Peyer's patch (tissue), 4 donors: Measurements from ENCODE around the gene DEPP1. TPM values are rescaled to one million over a fixed set of nuclear protein-coding genes. Genes with fewer than 3 reads are reported as not detected.

Experiments used
- DNase-seq, 3 donors: peaks; one replicate each; pipeline ENCODE4 v3.0.0-alpha.2; 2017 to 2019
- H3K27ac ChIP-seq, 4 donors: fragments of 200-600 bp; sonication (generic); one replicate each; pipeline ENCODE4 v1.5.1; 2016 to 2019
- H3K27me3 ChIP-seq, 2 donors: fragments of 200-600 bp; sonication (generic); one replicate each; pipeline ENCODE4 v1.5.1; 2019
- H3K36me3 ChIP-seq, 3 donors: fragments of 200-600 bp; sonication (generic); one replicate each; pipeline ENCODE4 v1.5.1; 2016 to 2019
- H3K4me1 ChIP-seq, 4 donors: fragments of 200-600 bp; sonication (generic); one replicate each; pipeline ENCODE4 v1.5.1; 2016 to 2019
- H3K4me3 ChIP-seq, 4 donors: fragments of 200-600 bp; sonication (generic); 1 replicate in 3 of 4; 2 replicates in 1 of 4; pipeline ENCODE4 v1.5.1; 2016 to 2019; ENCODE audit warnings: mild to moderate bottlenecking in 1 of 4
- H3K9me3 ChIP-seq, 4 donors: fragments of 200-600 bp; sonication (generic); one replicate each; pipeline ENCODE4 v1.5.1; 2016 to 2019; ENCODE audit warnings: mild to moderate bottlenecking in 1 of 4
- POLR2A ChIP-seq, 2 donors: fragments of 450-650 bp; IDR thresholded peaks; one replicate each; pipeline ENCODE4 v1.5.1; 2017; ENCODE audit warnings: antibody characterized with exemption in 2 of 2, mild to moderate bottlenecking in 2 of 2, moderate library complexity in 2 of 2
- total RNA-seq, 4 donors: library from RNA; depleted of rRNA; stranded (reverse); fragments of >200 nt; gene quantifications; one replicate each; pipeline ENCODE4 v1.1.0, GENCODE V29; 2016
- TF ChIP-seq, protein P1 (sequence below), 6 experiments: fragments of 450-650 bp in 4 of 6; fragments of 200-600 bp in 2 of 6; sonication (generic) in 1 of 6; IDR thresholded peaks; one replicate each; pipeline ENCODE4 v1.5.1; 2017 to 2019; ENCODE audit warnings: antibody characterized with exemption in 6 of 6, mild to moderate bottlenecking in 3 of 6, moderate library complexity in 1 of 6

DEPP1 gene
- total RNA-seq, 4 donors from 2014 or later: 3.9 to 96.0 (median 49.8) TPM

DNA sequence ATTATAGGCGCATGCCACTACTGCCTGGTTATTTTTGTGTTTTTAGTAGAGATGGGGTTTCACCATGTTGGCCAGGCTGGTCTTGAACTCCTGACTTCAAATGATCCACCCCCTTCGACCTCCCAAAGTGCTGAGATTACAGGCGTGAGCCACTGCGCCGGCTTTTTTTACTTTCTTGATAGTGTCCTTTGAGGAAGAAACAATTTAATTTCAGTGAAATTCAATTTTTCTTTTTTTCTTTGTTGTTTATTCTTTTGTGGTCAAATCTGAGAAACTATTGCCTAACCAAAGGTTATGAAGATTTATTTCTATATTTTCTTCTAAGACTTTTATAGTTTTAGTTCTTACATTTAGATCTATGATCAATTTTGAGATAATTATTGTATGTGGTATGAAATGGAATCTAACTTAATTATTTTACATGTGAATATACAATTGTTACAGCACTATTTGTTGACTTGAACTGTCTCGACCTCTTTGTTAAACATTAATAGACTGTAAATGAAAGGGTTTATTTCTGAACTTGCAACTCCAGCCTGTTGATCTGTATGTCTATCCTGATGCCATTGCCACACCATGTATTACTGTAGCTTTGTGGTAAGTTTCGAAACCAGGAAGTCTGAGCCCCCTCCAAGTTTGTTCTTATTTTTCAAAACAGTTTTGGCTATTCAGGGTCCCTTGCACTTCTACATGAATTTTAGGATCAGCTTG is 38.8 kb downstream of the DEPP1 start:
- no peaks in the 10 kb centered on the region for H3K4me1 ChIP-seq
- no peak for DNase-seq
- no peak overlapping the region for H3K4me3 ChIP-seq
- no peaks in the 10 kb centered on the region for H3K36me3 ChIP-seq
- no peak for TF ChIP-seq POLR2A (IDR thresholded peaks at IDR 0.05)
- TF ChIP-seq, protein P1, sequence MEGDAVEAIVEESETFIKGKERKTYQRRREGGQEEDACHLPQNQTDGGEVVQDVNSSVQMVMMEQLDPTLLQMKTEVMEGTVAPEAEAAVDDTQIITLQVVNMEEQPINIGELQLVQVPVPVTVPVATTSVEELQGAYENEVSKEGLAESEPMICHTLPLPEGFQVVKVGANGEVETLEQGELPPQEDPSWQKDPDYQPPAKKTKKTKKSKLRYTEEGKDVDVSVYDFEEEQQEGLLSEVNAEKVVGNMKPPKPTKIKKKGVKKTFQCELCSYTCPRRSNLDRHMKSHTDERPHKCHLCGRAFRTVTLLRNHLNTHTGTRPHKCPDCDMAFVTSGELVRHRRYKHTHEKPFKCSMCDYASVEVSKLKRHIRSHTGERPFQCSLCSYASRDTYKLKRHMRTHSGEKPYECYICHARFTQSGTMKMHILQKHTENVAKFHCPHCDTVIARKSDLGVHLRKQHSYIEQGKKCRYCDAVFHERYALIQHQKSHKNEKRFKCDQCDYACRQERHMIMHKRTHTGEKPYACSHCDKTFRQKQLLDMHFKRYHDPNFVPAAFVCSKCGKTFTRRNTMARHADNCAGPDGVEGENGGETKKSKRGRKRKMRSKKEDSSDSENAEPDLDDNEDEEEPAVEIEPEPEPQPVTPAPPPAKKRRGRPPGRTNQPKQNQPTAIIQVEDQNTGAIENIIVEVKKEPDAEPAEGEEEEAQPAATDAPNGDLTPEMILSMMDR (IDR thresholded peaks at IDR 0.05): no peak
- no peaks in the 10 kb centered on the region for H3K27me3 ChIP-seq
- peaks cover 0 to 3% (median 0%) of the 10 kb centered on the region in 4 donors for H3K9me3 ChIP-seq
- no peak overlapping the region for H3K27ac ChIP-seq

DNA sequence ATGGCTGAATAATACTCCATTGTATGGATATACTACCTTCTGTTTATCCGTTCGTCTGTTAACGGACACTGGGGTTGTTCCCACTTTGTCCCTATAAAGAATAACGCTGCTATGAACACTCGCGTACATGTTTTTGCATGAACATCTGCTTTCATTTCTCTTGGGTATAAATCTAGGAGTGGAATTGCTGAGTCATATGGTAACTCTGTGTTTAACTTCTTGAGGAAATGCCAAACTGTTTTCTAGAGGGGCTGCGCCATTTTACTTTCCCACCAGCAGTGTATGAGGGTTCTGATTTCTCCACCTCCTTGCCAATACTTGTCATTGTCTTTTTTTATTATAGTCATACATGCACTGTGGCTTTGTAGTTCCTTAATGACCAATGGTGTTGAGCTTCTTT is 39.7 kb downstream of the DEPP1 start:
- H3K4me1 ChIP-seq: no peaks in the 10 kb centered on the region
- no peaks in the 10 kb centered on the region for H3K36me3 ChIP-seq
- no peak for TF ChIP-seq POLR2A (IDR thresholded peaks at IDR 0.05)
- TF ChIP-seq, protein P1 (IDR thresholded peaks at IDR 0.05): no peak
- H3K27ac ChIP-seq: no peak overlapping the region
- H3K9me3 ChIP-seq: no peaks in the 10 kb centered on the region
- H3K27me3 ChIP-seq: no peaks in the 10 kb centered on the region
- no peak overlapping the region for H3K4me3 ChIP-seq
- DNase-seq: no peak

DNA sequence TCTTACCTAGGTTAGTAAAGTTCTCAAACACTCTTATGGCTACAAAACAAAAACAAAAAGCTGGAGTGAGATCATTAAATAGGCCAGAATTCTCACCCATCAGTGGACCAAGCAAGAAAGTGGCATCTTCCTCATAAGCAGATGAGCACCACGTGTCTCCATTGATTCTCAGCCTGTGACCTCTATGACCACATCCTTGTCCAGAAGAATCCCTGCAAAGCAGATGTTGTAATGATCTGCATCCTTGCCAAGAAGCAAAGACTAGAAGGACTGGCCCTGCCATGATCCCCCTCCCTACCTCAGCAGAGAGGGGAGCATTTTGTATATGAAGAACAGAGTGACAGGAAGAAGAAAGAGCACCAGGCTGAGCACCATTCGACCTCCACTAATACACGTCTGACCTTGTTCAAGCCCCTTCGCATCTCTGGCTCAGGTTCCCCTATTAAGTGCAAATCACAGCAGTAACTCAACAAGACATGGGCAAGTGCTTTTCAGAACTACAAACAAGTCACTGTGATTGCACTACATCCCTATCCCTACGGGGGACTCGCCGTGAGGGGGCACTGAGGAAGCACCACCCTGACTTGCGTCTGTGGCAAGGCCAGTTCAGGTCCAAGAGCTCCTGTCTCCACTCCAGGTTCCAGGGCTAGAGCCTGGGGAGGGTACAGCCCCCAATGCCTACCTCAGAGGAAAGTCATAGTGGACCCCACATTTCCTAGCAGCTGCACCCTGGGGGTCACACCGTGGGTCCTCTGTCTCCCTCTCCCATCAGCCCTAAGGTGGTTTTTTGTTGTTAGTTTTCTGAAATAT is 41.2 kb downstream of the DEPP1 start:
- no peak overlapping the region for H3K27ac ChIP-seq

DNA sequence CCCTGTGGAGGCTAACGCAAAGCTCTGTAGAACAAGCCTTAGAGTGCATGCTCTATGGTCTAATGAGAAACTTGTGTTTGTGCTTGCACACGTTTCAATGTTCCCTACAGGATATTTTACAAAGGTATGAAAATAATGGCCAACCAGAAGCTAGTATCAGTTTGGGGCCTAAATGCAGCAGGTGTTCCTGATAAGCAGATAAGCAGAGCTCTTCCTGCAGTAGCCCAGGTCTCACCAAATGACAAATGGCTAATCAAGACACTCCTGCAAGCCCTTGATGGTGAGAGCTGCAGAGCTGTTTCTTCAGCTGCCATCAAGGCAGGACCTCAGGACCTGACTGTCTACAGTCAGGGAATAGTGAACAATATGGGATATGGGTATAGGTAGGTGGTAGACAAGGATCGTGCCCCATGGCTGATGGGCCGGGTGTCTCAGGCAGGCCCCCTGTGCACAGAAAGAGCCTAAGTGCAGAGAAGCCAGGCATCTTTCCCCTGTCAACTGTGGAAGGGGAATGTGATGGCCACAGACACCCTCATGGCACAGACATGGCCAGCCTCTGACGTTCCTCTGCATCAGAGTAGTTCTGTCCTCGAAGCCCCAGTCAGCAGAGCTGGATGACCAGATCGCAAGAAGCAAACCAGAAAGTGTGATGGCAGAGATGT is 42.2 kb downstream of the DEPP1 start:
- H3K9me3 ChIP-seq: no peaks in the 10 kb centered on the region
- DNase-seq: peak in 1 of 3 donors; percentile 4
- no peak overlapping the region for H3K27ac ChIP-seq
- H3K36me3 ChIP-seq: no peaks in the 10 kb centered on the region
- H3K4me3 ChIP-seq: no peak overlapping the region
- TF ChIP-seq POLR2A (IDR thresholded peaks at IDR 0.05): no peak
- TF ChIP-seq, protein P1 (IDR thresholded peaks at IDR 0.05): no peak
- no peaks in the 10 kb centered on the region for H3K27me3 ChIP-seq
- H3K4me1 ChIP-seq: peaks cover 0 to 4% (median 0%) of the 10 kb centered on the region in 4 donors

More for the DNA sequence above, 41.2 kb downstream of the DEPP1 start:
- TF ChIP-seq POLR2A (IDR thresholded peaks at IDR 0.05): no peak
- Histone ChIP-seq H3K9me3 (no peaks in the 10 kb centered on the region), H3K4me3 (no peak overlapping the region), H3K4me1 (peaks cover 0 to 4% (median 0%) of the 10 kb centered on the region in 4 donors), H3K36me3 (no peaks in the 10 kb centered on the region), H3K27me3 (no peaks in the 10 kb centered on the region)
- no peak for DNase-seq

DNA sequence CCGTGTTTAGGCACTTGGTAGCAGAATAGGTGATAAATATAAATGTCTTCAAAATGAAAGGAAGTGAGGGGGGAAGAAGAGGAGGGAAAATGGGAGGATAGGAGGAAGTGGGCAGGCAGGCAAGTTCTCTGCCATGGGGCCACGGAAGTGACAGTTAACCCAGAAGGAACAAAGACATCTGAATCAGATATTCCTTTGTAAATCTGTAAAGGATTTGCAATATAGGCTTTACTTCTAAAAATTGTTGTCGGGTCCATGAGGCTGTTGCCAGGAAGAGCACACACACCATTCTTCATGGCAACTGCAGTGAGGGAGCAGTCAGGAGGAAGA is 42.7 kb downstream of the DEPP1 start:
- Histone ChIP-seq H3K27ac (no peak overlapping the region), H3K4me3 (no peak overlapping the region), H3K36me3 (no peaks in the 10 kb centered on the region), H3K4me1 (peaks cover 0 to 4% (median 0%) of the 10 kb centered on the region in 4 donors), H3K9me3 (no peaks in the 10 kb centered on the region), H3K27me3 (no peaks in the 10 kb centered on the region)
- DNase-seq: no peak
- TF ChIP-seq, protein P1 (IDR thresholded peaks at IDR 0.05): no peak
- no peak for TF ChIP-seq POLR2A (IDR thresholded peaks at IDR 0.05)
